Measurements from ENCODE around the gene CHP2. TPM values are rescaled to one million over a fixed set of nuclear protein-coding genes. Genes with fewer than 3 reads are reported as not detected.

CHP2 gene
- total and polyA plus RNA-seq, 4 experiments from 2014 or later, result not detected

- Mint-ChIP-seq H3K36me3 (no peaks in the 10 kb centered on the region), H3K4me3 (no peak overlapping the region), H3K9me3 (no peaks in the 10 kb centered on the region), H3K4me1 (no peaks in the 10 kb centered on the region), H3K27ac (no peak overlapping the region), H3K27me3 (peaks cover 3 to 4% of the 10 kb centered on the region in 2 donors)
- no peaks in the 10 kb centered on the region for H3K4me1 ChIP-seq (ENCODE audit: insufficient read depth, low read length)
- no peak for DNase-seq
- H3K9me3 ChIP-seq (ENCODE audit: control insufficient read depth in 1 of 2, low read length in 2 of 2), result no peaks in the 10 kb centered on the region
- CTCF ChIA-PET (ENCODE audit: partially characterized antibody), result interaction anchor here (1.0 kb wide), 1 partner anchor 250 kb away, joined by 3 read pairs; no protein-coding TSS in a partner anchor
- intact Hi-C loops (cut with micrococcal nuclease), result no loop called here
- no peaks in the 10 kb centered on the region for H3K36me3 ChIP-seq (ENCODE audit: insufficient read depth, low read length)
- H3K27me3 ChIP-seq (ENCODE audit: insufficient read depth, low read length), result no peaks in the 10 kb centered on the region
- POLR2A ChIA-PET (ENCODE audit: partially characterized antibody), result no interaction called here
- H3K4me3 ChIP-seq (ENCODE audit: low read length in 2 of 2), result no peak overlapping the region
- H3K27ac ChIP-seq (ENCODE audit: low read depth, low read length), result no peak overlapping the region
Observed at GRCh38 chr16:23765933-23766332, 11.1 kb downstream of the CHP2 start.

DNA sequence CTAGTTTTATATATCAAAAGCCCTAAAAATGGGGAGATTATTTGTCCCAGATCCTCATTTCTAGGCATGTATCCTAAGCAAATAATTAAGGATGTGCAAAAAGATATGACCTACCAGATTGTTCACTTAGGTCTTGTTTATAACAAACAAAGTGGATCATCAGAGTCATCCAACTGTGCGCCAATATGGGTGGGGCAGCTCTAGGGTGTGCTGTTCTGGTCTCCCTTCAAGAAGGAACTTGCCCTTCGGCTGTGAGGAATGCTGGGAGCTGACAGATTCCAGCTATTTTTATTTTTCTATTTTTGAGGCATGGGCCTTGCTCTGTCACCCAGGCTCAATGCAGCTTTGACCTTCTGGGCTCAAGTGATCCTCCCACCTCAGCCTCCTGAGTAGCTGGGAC, 13.8 kb downstream of the CHP2 start:
- Mint-ChIP-seq H3K36me3 (no peaks in the 10 kb centered on the region), H3K9me3 (no peaks in the 10 kb centered on the region), H3K27ac (no peak overlapping the region), H3K4me1 (no peaks in the 10 kb centered on the region), H3K4me3 (no peak overlapping the region), H3K27me3 (no peaks in the 10 kb centered on the region)
- CTCF ChIA-PET (ENCODE audit: partially characterized antibody), result interaction anchor here (1.1 kb wide), 1 partner anchor 40 kb away, joined by 3 read pairs; no protein-coding TSS in a partner anchor
- no peak for DNase-seq
- H3K27me3 ChIP-seq (ENCODE audit: insufficient read depth, low read length), result no peaks in the 10 kb centered on the region
- no peak overlapping the region for H3K4me3 ChIP-seq (ENCODE audit: low read length in 2 of 2)
- POLR2A ChIA-PET (ENCODE audit: partially characterized antibody), result no interaction called here
- H3K4me1 ChIP-seq (ENCODE audit: insufficient read depth, low read length), result no peaks in the 10 kb centered on the region
- H3K27ac ChIP-seq (ENCODE audit: low read depth, low read length), result no peak overlapping the region
- H3K36me3 ChIP-seq (ENCODE audit: insufficient read depth, low read length), result no peaks in the 10 kb centered on the region
- no peaks in the 10 kb centered on the region for H3K9me3 ChIP-seq (ENCODE audit: control insufficient read depth in 1 of 2, low read length in 2 of 2)
- intact Hi-C loops (cut with micrococcal nuclease), result no loop called here

- H3K27ac ChIP-seq (ENCODE audit: low read depth, low read length), result no peak overlapping the region
- peaks cover 2 to 3% of the 10 kb centered on the region in 2 donors for H3K27me3 Mint-ChIP-seq
- no peaks in the 10 kb centered on the region for H3K36me3 Mint-ChIP-seq
- CTCF ChIA-PET (ENCODE audit: partially characterized antibody), result no interaction called here
- H3K4me1 Mint-ChIP-seq, result no peaks in the 10 kb centered on the region
- H3K27me3 ChIP-seq (ENCODE audit: insufficient read depth, low read length), result no peaks in the 10 kb centered on the region
- POLR2A ChIA-PET (ENCODE audit: partially characterized antibody), result no interaction called here
- H3K4me3 ChIP-seq (ENCODE audit: low read length in 2 of 2), result no peak overlapping the region
- H3K4me1 ChIP-seq (ENCODE audit: insufficient read depth, low read length), result no peaks in the 10 kb centered on the region
- intact Hi-C loops (cut with micrococcal nuclease), result no loop called here
- H3K27ac Mint-ChIP-seq, result no peak overlapping the region
- no peaks in the 10 kb centered on the region for H3K9me3 ChIP-seq (ENCODE audit: control insufficient read depth in 1 of 2, low read length in 2 of 2)
- no peaks in the 10 kb centered on the region for H3K36me3 ChIP-seq (ENCODE audit: insufficient read depth, low read length)
- no peaks in the 10 kb centered on the region for H3K9me3 Mint-ChIP-seq
- no peak for DNase-seq
- no peak overlapping the region for H3K4me3 Mint-ChIP-seq
Observed at GRCh38 chr16:23771027-23771426, 16.2 kb downstream of the CHP2 start.

DNA sequence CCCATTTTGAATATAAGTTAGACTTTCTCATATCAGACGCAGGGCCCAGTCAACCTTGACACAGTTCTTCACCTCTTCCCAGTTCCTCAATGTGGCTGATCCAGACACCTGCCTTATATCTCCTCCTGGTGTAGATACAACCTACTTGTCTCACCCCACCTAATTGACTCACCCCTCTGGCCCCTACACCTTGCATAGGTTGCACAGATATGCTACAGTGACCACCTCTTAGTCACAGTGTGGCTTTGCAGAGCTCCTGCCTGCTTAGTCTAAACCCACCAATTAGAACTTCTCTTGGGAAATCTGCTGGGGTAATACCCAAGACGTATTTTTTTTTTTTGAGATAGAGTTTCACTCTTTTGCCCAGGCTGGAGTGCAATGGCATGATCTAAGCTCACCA, 16.8 kb downstream of the CHP2 start:
- intact Hi-C loops (cut with micrococcal nuclease), result no loop called here
- no peaks in the 10 kb centered on the region for H3K9me3 Mint-ChIP-seq
- H3K36me3 Mint-ChIP-seq, result no peaks in the 10 kb centered on the region
- H3K4me3 Mint-ChIP-seq, result no peak overlapping the region
- H3K4me1 Mint-ChIP-seq, result no peaks in the 10 kb centered on the region
- Histone ChIP-seq H3K9me3 (ENCODE audit: control insufficient read depth in 1 of 2, low read length in 2 of 2) (no peaks in the 10 kb centered on the region), H3K27ac (ENCODE audit: low read depth, low read length) (no peak overlapping the region), H3K4me1 (ENCODE audit: insufficient read depth, low read length) (no peaks in the 10 kb centered on the region), H3K4me3 (ENCODE audit: low read length in 2 of 2) (no peak overlapping the region), H3K36me3 (ENCODE audit: insufficient read depth, low read length) (no peaks in the 10 kb centered on the region), H3K27me3 (ENCODE audit: insufficient read depth, low read length) (no peaks in the 10 kb centered on the region)
- CTCF ChIA-PET (ENCODE audit: partially characterized antibody), result no interaction called here
- no peak for DNase-seq
- no peak overlapping the region for H3K27ac Mint-ChIP-seq
- H3K27me3 Mint-ChIP-seq, result peaks cover 2 to 3% of the 10 kb centered on the region in 2 donors
- POLR2A ChIA-PET (ENCODE audit: partially characterized antibody), result no interaction called here

DNA sequence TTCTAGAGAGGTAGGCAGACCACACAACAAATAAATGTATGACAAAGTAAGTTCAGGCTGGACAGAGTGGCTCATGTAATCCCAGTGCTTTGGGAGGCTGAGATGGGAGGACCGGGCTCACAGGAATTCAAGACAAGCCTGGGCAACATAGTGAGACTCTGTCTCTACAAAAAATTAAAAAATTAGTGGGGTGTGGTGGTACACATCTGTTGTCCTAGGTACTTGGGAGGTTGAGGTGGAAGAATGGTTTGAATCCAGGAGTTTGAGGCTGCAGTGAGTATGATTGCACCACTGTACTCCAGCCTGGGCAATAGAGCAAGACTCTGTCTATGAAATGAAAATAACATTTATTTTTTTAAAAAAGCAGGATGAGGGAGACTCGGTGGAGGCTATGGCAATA, 18.5 kb downstream of the CHP2 start:
- no peaks in the 10 kb centered on the region for H3K27me3 ChIP-seq (ENCODE audit: insufficient read depth, low read length)
- ChIA-PET POLR2A (ENCODE audit: partially characterized antibody) (no interaction called here), CTCF (ENCODE audit: partially characterized antibody) (interaction anchor here (1.1 kb wide), 1 partner anchor 30 kb away, joined by 3 read pairs; no protein-coding TSS in a partner anchor)
- H3K27ac ChIP-seq (ENCODE audit: low read depth, low read length), result no peak overlapping the region
- Mint-ChIP-seq H3K4me1 (no peaks in the 10 kb centered on the region), H3K27me3 (peaks cover 2 to 5% of the 10 kb centered on the region in 2 donors), H3K4me3 (no peak overlapping the region), H3K36me3 (no peaks in the 10 kb centered on the region), H3K27ac (no peak overlapping the region), H3K9me3 (peaks cover 0 to 3% (median 0%) of the 10 kb centered on the region in 8 donors)
- no peak for DNase-seq
- no peak overlapping the region for H3K4me3 ChIP-seq (ENCODE audit: low read length in 2 of 2)
- H3K4me1 ChIP-seq (ENCODE audit: insufficient read depth, low read length), result no peaks in the 10 kb centered on the region
- no peaks in the 10 kb centered on the region for H3K36me3 ChIP-seq (ENCODE audit: insufficient read depth, low read length)
- intact Hi-C loops (cut with micrococcal nuclease), result no loop called here
- H3K9me3 ChIP-seq (ENCODE audit: control insufficient read depth in 1 of 2, low read length in 2 of 2), result no peaks in the 10 kb centered on the region

DNA sequence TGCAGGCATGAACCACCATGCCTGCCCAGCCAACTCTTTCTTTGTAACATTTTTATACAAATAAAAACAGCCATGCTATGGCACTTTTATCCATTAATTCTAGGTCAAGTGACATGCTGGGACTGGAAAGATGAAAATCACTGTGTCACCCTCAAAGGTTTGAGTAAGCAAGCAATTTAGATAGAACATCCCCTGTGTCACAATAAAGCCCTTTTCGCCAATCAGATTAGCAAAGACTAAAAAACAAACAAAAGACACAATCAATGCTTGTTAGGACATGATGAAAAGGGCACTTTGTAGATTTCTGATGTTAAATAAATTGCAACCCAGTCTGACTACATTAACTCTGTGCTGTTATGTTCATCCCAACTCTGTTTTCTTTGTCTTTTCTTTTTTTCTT, 26.4 kb downstream of the CHP2 start:
- POLR2A ChIA-PET (ENCODE audit: partially characterized antibody), result no interaction called here
- Histone ChIP-seq H3K4me1 (ENCODE audit: insufficient read depth, low read length) (no peaks in the 10 kb centered on the region), H3K4me3 (ENCODE audit: low read length in 2 of 2) (no peak overlapping the region), H3K27ac (ENCODE audit: low read depth, low read length) (no peak overlapping the region), H3K36me3 (ENCODE audit: insufficient read depth, low read length) (no peaks in the 10 kb centered on the region), H3K27me3 (ENCODE audit: insufficient read depth, low read length) (no peaks in the 10 kb centered on the region), H3K9me3 (ENCODE audit: control insufficient read depth in 1 of 2, low read length in 2 of 2) (no peaks in the 10 kb centered on the region)
- Mint-ChIP-seq H3K9me3 (peaks cover 0 to 3% (median 0%) of the 10 kb centered on the region in 8 donors), H3K36me3 (no peaks in the 10 kb centered on the region), H3K27me3 (peaks cover 14 to 27% of the 10 kb centered on the region in 2 donors), H3K4me3 (no peak overlapping the region), H3K4me1 (no peaks in the 10 kb centered on the region), H3K27ac (no peak overlapping the region)
- intact Hi-C loops (cut with micrococcal nuclease), result no loop called here
- DNase-seq, result no peak
- CTCF ChIA-PET (ENCODE audit: partially characterized antibody), result no interaction called here

DNA sequence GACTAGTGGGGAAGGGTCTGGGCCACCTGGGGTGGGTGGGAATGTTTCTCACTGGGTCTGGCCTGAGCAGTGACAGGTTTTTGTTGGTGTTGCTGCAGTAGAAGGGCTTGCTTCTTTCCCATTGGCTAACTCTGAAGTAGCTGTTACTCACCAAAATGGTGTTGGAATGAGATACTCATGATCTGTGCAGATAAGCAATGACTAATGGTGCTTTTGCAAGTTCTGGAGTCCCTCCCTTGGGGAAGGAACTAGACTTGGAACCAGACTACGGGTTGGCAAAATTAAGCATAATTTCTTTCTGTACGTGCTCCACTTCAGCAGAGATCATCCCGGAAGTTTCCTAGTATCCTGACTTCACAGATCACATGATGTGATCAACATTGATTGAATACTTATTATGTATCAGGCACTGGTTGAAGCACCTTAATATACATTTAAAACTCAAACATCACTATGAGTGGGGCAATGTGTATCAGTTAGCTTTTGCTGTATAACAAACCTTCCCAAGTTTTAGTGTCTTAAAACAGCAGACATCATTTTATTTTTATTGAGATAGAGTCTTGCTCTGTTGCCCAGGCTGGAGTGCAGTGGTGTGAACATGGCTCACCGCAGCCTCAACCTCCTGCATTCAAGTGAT, 30.1 kb downstream of the CHP2 start:
- Mint-ChIP-seq H3K4me1 (no peaks in the 10 kb centered on the region), H3K27ac (no peak overlapping the region), H3K36me3 (no peaks in the 10 kb centered on the region), H3K27me3 (peaks cover 6 to 21% of the 10 kb centered on the region in 2 donors), H3K9me3 (peaks cover 0 to 2% (median 0%) of the 10 kb centered on the region in 8 donors), H3K4me3 (no peak overlapping the region)
- Histone ChIP-seq H3K27me3 (ENCODE audit: insufficient read depth, low read length) (no peaks in the 10 kb centered on the region), H3K36me3 (ENCODE audit: insufficient read depth, low read length) (no peaks in the 10 kb centered on the region), H3K4me1 (ENCODE audit: insufficient read depth, low read length) (no peaks in the 10 kb centered on the region), H3K27ac (ENCODE audit: low read depth, low read length) (no peak overlapping the region), H3K4me3 (ENCODE audit: low read length in 2 of 2) (no peak overlapping the region), H3K9me3 (ENCODE audit: control insufficient read depth in 1 of 2, low read length in 2 of 2) (no peaks in the 10 kb centered on the region)
- no peak for DNase-seq
- intact Hi-C loops (cut with micrococcal nuclease), result no loop called here
- CTCF ChIA-PET (ENCODE audit: partially characterized antibody), result no interaction called here
- POLR2A ChIA-PET (ENCODE audit: partially characterized antibody), result no interaction called here
